Hematopoietic multipotent progenitor cell treated with erythropoietin and hydrocortisone succinate and interleukin-3 and kit ligand, for 6 days (in vitro differentiated cells): ENCODE results near the gene TAGLN3.
A peak's percentile ranks its signal among the peaks of the same experiment; 100 is the strongest.

ENCODE experiments used
- DNase-seq: peaks from one replicate; pipeline ENCODE4 v3.0.0-alpha.2; 2015

TAGLN3 gene

GRCh38 chr3:111998636-111999483 lies at the start of gene TAGLN3:
Gene TAGLN3, plus strand, starts transcription at chr3:111998922. Its CDS starts 501 bp downstream, at chr3:111999423.
- peak; percentile 29 for DNase-seq

GRCh38 chr3:111949712-111950111 lies 49.0 kb upstream of the TAGLN3 start:
- no peak for DNase-seq

GRCh38 chr3:111951032-111951431 lies 47.7 kb upstream of the TAGLN3 start:
- no peak for DNase-seq

- DNase-seq = no peak
Measured at GRCh38 chr3:111952086-111952485, 46.6 kb upstream of the TAGLN3 start.

GRCh38 chr3:111952866-111953450 lies 45.8 kb upstream of the TAGLN3 start:
- no peak for DNase-seq

GRCh38 chr3:111954228-111954990 lies 44.3 kb upstream of the TAGLN3 start:
- no peak for DNase-seq

GRCh38 chr3:111955876-111956275 lies 42.8 kb upstream of the TAGLN3 start:
- no peak for DNase-seq

- DNase-seq = no peak
Measured at GRCh38 chr3:111956449-111956848, 42.3 kb upstream of the TAGLN3 start.

GRCh38 chr3:111956995-111957734 lies 41.6 kb upstream of the TAGLN3 start:
- no peak for DNase-seq

GRCh38 chr3:111961461-111962164 lies 37.1 kb upstream of the TAGLN3 start:
- no peak for DNase-seq

- DNase-seq = no peak
Measured at GRCh38 chr3:111963424-111963823, 35.3 kb upstream of the TAGLN3 start.

GRCh38 chr3:111965484-111965883 lies 33.2 kb upstream of the TAGLN3 start:
- no peak for DNase-seq

GRCh38 chr3:111967068-111967467 lies 31.7 kb upstream of the TAGLN3 start:
- no peak for DNase-seq

- peak; percentile 91 for DNase-seq
Measured at GRCh38 chr3:111967651-111968274, 31.0 kb upstream of the TAGLN3 start.

- DNase-seq = no peak
Measured at GRCh38 chr3:111968319-111969054, 30.2 kb upstream of the TAGLN3 start.

- DNase-seq = no peak
Measured at GRCh38 chr3:111970376-111970775, 28.3 kb upstream of the TAGLN3 start.

GRCh38 chr3:111971533-111972130 lies 27.1 kb upstream of the TAGLN3 start:
- DNase-seq = no peak

GRCh38 chr3:111972891-111973290 lies 25.8 kb upstream of the TAGLN3 start:
- DNase-seq = no peak

GRCh38 chr3:111975131-111975530 lies 23.6 kb upstream of the TAGLN3 start:
- no peak for DNase-seq

GRCh38 chr3:111976254-111976653 lies 22.5 kb upstream of the TAGLN3 start:
- DNase-seq = no peak
